Activated CD8-positive, alpha-beta memory T cell treated with anti-CD3 and anti-CD28 coated beads for 48 hours (primary cell): ENCODE measurements around the gene MRPL12.

Experiments used
- DNase-seq, 3 experiments: peaks; one replicate each; pipeline ENCODE4 v3.0.0-alpha.2; 2020; ENCODE audit warnings: low read depth in 2 of 3, low spot score in 2 of 3

MRPL12 gene

DNA sequence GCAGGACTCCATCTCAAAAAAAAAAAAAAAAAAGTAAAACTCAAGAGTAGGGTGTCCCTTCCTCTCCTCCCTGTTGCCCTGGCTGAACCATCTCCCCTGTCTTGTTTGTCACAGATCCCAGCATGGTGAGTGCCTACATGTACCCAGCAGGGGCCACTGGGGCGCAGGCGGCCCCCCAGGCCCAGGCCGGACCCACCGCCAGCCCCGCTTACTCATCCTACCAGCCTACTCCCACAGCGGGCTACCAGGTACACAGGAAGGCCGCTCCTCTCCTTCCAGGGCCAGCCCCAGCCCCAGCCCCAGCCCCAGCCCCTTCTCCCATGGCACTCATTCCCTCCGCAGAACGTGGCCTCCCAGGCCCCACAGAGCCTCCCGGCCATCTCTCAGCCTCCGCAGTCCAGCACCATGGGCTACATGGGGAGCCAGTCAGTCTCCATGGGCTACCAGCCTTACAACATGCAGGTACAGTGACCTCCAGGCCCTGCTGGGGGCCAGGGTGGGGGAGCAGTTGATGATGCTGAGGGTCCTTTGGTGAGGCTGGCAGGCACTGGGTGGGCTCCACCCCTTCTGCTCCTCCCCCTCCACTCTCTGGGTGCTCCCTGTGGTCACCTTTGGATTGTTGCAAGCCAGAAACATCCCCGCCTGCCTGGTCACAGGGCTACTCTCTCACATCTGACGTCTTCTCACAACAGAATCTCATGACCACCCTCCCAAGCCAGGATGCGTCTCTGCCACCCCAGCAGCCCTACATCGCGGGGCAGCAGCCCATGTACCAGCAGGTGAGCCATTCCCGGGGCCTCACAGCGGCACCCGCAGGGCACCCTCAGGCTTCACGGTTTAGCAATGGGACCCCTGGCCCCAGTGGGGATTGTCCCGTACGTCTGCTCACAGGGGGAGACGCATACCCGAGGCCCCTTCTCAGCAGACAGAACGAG is 2.5 kb upstream of the MRPL12 start:
- no peak for DNase-seq

DNA sequence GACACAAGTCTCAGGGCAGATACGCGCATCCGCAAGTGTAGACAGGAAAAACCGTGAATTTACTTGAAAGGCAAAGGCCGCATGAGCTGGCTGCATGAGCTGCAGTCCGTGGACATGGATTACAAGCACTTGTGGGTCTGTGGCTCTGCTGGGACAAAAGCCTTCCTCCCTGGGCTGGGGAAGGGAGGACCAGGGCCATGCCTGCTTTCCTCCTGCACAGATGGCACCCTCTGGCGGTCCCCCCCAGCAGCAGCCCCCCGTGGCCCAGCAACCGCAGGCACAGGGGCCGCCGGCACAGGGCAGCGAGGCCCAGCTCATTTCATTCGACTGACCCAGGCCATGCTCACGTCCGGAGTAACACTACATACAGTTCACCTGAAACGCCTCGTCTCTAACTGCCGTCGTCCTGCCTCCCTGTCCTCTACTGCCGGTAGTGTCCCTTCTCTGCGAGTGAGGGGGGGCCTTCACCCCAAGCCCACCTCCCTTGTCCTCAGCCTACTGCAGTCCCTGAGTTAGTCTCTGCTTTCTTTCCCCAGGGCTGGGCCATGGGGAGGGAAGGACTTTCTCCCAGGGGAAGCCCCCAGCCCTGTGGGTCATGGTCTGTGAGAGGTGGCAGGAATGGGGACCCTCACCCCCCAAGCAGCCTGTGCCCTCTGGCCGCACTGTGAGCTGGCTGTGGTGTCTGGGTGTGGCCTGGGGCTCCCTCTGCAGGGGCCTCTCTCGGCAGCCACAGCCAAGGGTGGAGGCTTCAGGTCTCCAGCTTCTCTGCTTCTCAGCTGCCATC is 1.7 kb upstream of the MRPL12 start:
- DNase-seq, result no peak

DNA sequence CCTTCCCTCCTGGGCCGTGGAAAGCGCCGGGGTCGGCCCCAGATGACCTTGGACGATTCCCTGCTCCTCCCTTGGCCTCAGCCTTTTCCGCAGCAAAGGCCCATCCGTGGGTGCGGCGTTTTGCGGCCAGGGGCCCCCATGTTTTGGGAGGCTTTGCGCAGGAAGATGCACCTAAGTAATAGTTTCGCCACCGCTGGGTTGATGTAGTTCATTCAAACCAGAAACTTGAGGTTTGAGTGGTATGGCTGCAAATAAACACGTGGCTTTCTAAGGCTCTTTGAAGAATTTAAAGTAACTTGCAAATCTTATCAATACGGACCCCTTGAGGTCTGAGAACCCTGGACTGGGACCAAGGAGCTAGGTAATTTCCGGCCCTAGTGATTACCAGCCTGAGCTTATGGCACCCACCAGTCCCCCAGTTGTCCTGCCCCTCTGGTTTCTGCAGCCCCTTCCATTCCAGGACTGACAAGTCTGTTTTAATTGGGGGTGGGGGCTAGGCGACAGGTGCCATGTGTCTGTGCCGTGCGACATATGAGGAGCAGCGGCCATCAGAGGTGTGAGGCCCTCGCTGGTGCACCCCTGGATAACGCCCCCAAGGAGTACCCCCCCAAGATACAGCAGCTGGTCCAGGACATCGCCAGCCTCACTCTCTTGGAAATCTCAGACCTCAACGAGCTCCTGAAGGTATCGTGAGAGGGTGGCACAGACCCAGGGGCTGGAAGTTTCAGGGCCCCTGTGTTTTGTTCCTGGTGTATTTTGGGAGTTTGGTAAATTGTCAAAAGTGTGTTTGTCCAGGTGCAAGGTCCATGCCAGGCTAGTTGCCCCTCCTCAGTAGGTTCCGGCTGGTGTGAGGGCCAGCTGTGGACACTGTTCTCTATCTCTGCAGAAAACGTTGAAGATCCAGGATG is 834 bp downstream of the MRPL12 start:
- DNase-seq, result no peak

DNA sequence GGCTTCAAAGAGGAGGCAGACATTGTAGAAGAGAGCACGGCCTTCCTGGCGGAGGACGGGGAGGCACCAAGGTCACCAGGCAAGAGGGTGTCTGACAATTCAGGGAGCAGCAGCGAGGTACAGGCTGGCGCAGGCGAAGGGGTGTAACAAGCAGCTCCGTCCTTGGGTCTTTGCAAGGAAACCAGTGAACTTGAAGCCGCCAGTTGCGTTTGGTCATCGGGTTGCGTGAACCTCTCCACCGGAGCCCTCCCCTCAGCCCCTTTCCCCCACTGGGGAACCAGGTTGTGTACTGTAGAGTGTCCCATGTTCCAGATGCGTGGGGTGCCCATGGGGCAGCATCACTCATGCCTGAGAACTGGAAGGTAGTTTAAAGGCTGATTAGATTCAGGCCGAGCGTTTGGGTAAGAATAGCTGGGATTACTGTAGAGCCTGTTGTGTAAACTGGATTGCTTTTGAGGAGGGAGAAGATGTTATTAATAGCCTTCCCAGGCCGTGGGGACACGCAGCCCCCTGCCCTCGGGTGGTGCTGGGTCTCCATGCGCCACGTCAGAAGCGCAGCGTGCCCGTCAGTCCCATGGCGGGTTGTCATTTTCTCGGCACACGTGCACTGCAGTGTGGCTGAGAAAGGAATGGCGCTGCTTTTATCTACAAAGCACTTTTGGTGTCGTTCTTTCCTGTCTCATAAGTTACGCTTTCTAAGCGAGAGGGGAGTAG is 2.5 kb downstream of the MRPL12 start:
- DNase-seq, result no peak

DNA sequence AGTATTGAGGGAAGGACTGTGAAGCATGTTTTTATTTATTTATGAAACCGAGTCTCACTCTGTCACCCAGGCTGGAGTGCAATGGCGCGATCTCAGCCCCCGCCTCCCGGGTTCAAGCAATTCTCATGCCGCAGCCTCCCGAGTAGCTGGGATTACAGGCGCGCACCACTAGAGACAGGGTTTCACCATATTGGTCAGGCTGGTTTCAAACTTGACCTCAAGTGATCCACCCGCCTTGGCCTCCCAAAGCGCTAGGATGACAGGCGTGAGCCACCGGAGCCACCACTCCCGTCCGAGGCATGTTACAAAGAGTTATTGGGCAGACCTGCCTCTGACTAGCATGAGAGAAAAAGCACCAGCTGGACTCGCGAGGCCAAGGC is 3.1 kb downstream of the MRPL12 start:
- no peak for DNase-seq

DNA sequence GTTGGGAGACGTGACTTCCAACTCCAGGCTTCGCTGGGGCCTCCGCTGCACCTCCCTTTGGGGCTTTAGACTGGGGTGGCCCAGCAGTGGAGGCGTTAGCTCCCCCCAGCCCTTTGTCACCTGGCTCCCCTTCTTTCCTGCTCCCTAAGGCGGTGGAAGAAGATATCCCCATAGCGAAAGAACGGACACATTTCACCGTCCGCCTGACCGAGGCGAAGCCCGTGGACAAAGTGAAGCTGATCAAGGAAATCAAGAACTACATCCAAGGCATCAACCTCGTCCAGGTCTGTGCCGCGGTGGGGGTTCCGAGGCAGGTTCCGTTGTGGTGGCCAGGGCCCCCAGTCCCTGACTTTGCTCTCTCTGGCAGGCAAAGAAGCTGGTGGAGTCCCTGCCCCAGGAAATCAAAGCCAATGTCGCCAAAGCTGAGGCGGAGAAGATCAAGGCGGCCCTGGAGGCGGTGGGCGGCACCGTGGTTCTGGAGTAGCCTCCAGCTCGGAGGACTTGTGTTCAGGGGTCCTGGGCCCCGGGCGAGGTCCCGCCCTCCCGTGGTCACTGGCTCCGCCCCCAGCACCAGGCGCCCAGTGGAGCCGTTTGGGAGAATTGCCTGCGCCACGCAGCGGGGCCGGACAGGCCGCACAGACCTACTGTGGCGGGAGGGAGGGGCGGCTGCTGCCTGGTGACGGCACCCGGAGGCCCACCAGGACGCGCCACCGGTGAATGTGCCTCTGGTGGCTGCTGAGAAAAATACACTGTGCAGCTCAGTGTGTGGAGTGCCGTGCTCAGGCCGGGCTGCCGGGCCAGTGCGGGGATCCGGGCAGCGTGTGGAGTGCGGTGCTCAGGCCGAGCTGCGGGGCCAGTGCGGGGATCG is 3.8 kb downstream of the MRPL12 start:
- DNase-seq, result no peak

DNA sequence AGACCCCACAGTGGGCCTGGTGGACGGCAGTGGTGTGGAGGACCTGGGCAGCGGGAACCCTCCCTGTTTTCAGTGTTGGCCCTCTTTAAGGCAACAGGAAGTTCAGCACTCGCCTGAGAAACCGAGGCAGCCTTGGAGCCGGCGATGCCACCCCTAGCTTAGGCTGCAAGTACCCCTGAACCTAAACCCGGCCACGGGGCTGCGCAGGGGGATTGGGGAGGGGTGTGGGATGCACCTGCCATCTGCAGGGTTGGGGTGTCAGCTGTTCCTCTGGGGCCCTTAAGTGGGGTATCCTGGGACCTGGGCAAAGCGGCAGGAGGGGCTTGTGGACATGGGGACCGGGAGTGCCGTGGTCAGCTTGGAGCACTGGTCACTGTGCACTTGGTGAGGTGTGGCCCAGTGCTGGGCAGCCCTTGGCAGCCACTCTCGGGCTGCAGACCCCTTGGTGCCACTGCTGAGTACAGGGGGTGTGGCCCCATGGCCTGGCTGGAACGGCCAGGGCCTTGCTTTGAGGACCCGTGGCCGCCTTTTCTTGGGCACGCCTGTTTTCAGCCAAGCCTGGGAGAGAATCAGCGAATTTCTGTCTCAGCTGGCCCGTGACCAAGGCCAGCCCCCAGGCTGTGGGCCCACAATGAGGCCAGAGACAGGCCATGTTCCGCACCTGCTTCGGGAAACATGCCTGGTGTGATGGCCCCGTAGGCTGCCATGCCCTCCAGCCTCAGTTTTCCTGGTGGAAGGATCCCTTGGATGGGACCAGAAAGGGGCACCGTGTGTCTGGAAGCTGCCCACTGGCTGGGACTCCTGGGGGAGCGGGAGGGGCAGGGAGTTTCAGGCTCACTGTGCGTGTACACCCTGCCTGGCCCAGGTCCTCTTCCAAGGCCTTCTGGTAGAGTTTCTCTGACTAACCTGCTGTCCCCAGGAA is 4.8 kb downstream of the MRPL12 start:
- DNase-seq, result no peak

DNA sequence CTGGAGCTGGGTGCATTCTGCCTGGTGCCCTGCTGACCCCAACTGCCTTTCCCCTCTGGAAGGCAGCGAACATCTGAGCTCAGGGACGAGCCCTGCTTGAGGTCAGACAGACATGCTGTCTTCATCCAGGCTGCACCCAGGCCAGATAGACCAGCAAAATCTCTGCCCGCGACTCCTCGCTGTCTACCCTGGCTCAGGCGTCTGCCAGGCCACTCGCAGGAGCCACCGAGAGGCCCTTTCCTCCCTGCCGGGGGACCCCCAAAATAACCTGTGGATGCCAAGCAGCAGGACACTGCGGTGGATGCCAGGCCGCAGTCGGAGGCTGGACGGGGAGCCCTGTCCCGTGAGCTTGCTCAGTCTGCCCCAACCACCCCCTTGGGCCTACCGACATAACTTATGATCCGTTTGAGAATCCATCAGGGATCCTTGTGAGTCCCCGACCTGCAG is 5.6 kb downstream of the MRPL12 start:
- DNase-seq, result no peak

DNA sequence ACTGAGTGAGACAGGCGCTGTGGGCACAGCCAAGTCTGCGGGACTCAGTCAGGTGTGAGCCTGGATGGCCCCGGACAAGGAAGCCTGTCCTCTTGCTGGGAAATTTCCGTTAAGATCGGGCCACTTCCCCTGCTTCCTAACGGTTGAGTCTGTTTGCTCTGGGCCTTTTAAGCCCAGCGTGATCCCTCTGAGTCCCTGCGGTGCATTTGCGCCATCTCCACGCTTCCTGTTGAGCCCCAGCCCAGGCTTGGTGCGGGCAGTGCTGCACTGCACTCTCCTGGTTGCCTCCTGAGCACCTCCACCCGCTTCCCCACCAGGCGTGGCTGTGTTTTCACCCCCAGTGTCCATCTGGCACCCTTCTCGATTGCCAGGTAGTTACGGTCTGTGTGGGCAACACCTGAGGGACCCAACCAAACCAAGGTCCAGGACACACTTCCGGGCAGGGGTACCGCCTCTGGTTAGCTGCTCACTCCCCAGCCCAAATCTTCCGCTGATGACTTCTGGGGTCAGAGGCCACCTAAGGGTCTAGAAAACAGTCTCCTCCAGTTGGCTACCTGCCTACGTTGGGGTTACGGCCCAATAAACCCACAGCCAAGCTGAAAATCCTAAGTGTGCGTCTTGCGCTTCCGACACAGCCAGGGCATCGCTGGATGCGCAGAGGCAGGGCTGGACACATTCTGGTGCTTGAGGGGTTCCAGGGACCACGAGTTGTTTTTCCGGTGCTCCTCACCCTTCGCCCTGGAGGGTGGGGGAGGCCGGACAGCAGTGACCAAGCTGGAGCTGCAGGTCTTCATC is 7.5 kb downstream of the MRPL12 start:
- DNase-seq, result no peak

DNA sequence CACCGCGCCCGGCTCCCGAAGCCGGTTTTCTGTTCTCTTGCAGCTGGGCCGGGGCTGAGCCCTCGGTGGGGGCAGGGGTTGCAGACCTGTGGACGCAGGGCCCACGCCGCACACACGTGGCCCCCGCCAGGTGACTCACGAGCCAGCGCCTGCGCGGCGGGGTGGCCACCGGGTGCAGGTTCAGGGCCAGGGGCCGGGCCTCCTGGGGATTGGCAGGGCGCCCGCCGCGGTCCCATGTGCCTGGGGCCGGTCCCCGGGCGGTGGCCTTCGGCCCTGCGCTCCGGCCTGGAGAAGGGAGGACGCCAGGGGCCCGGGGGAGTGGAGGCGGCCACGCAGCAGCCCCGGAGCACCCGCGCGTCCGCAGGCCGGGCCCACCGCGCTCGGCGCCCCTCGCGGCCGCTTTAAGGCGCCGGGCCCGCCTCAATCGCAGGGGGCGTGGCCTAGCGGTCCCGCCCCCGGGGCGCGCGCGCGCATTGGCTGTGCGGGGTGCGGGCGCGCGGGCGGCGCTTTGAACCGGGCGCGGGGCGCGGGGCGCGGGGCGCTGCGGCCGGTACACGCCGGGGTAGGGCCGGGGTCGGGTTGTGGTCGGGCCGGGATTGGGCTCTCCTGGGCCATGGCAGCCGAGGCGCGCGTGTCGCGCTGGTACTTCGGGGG is 8.8 kb downstream of the MRPL12 start, which contains the start of gene SLC25A10:
Gene SLC25A10, plus strand, starts transcription at position 471 of the 654 bp plus-strand sequence. Its CDS starts 143 bp downstream, at position 614.
- DNase-seq, result peak; percentile 64 to 83 (median 77)

DNA sequence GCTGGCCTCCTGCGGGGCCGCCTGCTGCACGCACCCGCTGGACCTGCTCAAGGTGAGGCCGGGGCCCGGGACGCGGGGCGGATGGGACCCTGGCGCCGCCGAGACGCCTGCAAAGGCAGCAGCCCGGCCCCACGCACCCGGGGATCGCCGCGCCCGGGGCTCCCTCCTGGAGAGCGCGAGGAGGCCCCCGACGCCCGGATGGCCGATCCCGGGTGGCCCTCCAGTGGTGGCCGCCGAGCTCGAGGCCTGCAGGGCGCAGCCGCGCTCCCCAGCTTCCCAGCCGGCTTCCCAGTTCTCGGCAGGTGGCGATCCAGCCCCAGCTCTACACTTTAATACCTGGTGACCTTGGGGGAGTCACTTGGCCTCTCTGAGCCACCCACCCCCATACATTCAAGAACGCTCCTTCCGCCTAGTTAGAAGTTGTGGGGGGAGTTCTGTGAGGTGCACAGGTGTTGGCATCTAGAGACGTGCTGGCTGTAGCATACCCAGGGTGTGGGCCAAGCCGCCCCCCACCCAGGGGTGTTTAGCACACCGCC is 9.4 kb downstream of the MRPL12 start:
- DNase-seq, result no peak

DNA sequence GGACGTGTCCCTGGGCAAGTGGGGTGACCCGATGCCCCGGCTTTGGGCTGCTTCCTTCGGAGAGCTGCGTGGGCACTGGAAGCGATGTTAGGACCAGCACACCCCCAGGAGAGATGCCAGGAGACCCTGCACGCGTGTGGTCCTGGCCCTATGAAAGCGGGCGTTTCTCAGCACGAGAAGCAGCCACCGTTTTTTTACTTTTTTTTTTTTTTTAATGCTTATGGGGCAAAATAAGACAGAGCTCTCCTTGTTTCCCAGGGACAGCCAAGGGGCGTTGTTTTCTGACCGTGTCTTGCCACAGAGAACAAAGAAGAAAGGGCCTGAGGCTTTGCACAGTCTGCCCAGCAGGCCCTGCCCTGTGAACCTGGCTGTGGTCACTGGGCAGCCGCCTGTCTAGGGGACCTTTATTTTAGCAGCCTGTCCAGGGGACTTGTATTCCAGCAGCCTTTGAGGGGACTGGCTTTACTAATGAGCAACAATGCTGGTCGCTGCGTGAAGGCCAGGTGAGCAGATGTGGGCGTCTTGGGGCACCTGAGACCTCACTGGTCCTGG is 9.9 kb downstream of the MRPL12 start:
- no peak for DNase-seq

DNA sequence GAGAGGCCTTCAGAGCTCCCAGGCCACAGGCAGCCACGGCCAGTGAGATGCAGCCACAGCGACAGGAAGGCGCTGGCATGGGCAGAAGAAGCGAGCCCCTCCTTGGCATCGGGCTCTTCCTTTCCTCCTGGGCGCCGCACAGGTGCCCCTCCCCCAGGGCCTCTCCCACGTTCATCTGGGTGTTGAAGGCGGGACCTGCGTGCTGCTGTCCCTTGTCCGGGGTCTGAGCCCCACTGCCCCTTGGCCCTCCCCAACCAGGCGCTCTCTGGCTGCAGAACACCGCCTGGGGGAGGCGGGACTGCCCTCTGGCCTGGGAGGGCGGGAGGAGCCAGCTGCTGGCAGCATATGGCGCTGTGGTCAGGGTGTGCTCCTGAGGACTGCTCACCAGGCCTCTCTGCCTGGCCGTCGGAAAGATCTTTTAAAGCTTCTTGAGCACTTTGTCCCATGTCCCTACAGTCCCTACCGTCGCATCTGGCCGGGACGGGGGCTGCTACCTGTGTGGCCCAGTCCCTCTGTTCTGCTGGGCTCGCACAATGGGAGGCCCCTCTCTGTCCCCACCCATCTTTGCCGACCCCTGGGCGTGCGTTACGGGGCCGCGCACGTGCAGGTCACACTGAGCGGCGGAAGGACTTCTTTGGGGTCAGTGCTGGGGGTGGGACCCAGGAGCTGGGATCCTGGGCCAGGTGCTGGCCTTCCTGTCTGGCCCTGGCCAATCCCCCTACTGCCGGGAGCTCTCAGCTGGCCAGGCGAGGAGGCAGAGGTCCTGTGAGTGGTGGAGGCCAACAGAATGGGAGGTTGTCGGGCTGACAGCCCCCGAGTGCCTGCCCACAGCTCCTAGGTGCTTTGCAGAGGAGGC is 10.6 kb downstream of the MRPL12 start:
- DNase-seq, result no peak

DNA sequence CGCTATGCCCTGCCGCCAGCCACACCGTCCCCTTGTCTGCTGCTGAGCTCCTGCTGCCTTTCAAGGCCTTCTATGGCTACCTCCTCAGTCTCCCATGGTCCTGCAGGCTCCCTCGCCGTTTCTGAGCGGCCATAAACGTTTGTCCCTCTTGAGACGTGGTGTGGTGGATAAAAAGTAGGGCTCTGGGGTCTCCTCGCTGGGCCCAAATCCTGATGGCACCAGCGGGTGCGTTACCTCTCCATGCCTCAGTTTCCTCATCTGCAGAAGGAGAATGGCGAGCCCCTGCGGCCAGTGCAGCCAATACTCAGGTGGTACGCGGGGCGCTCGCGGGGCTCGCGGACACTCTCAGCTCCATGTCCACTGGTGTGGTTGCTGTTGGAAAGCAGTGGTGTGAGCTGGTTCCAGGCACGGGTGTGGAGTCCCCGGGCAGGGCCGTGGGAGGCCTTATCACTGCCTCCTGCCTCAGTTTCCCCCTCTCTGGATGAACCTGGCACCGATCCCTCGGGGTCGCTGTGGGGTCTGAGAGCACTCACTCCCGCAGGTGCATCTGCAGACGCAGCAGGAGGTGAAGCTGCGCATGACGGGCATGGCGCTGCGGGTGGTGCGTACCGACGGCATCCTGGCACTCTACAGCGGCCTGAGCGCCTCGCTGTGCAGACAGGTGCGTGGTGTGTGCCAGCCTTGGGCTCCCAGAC is 11.4 kb downstream of the MRPL12 start:
- DNase-seq, result no peak
